GM23248 (cell line): Measurements from ENCODE around the gene ITGAL.

Experiments used
- EZH2 ChIP-seq: fragments of 200-600 bp; sonication (generic); IDR thresholded peaks from 2 replicates; pipeline ENCODE4 v1.6.1; 2018; ENCODE audit warnings: antibody characterized with exemption, mild to moderate bottlenecking; ENCODE audit not compliant: insufficient read depth, poor library complexity, severe bottlenecking
- EZH2phosphoT487 ChIP-seq: fragments of 200-600 bp; sonication (generic); IDR thresholded peaks from 2 replicates; pipeline ENCODE4 v1.6.1; 2018; ENCODE audit warnings: antibody characterized with exemption, moderate library complexity, mild to moderate bottlenecking, low read depth; ENCODE audit not compliant: insufficient read depth

DNA sequence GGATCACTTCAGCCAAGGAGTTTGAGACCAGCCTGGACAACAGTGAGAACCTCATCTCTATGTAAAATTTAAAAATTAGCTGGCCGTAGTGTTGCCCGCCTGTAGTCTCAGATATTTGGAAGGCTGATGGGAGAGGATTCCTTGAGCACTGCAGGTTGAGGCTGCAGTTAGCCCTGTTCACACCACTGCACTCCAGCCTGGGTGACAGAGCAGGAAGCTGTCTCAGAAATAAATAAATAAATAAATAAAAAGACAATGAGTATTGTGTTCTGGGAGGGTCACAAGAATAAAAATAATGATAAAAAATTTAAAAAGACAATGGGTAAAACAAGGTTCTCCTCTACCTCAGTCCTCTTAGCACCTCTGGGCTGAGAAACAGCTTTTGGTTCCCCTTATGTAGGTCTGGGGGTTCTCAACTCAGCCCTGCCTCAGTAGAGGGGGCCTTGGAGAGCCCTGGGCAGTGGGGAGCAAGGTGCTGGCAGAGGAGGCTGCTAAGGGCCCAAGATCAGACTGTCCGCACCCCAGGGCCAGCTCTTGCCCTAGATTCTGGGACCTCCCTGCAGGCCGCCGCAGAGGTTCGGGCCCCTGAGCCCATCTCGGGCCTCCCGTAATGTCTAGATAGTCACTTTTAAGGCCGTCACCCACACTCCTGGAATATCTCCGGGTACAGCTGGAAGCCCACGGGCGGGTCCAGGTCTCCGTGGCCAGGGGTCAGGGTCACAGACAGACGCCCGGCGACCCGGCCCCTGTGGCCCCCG is 82.2 kb downstream of the ITGAL start:
- TF ChIP-seq EZH2 (no peak), EZH2phosphoT487 (no peak)
